SK-N-DZ (cell line): ENCODE results near the gene PRSS56.

Experiments used
- DNase-seq: peaks from one replicate; pipeline ENCODE4 v3.0.0-alpha.2; 2015; ENCODE audit warnings: low spot score

Gene PRSS56

DNA sequence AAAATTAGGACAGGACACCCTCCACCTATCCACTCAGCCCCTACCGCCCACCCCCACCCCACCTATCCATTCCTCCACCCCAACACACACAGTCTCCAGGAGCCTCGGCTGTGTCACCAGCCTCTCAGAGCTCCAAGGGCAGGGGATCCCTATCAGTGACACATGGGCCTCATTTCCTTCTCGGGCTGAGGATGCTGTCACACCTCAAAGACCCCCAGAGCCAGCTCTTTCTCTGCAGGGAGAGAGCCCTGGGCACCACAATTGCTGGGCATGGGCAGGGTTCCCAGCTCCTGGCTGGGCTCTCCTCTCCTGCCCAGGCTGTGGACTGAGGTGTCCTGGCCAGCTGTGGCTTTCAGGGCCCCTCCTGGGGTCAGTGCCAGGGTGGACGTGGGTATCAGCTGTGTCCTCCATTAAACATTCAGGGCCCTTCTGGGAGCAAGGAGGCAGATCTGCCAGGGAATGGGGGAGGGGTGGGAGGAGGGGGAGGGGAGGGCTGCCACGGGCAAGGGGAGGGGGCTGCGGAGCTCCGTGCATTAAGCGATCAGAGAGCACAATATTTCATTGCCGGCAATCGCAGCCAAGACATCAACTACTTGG lies 18.3 kb upstream of the PRSS56 start:
- no peak for DNase-seq

DNA sequence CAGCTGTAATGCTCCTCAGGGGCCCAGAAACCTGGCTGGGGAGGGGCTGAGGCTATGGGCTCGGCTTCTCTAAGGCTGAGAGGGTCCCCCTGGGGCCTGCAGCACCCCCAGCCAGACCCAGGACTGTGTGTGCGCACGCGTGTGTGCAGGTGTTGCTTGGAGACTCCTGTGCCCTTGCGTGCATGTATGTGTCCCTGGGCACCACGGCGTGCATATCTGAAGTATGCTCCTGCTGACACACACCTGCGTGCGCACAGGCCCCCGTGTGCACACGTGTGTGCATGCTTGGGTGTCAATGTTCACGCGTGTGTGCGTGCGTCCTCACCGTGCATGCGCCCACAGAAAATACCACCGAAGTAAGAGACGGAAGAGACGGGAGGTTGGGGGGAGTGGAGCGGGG lies 17.7 kb upstream of the PRSS56 start:
- DNase-seq: no peak

DNA sequence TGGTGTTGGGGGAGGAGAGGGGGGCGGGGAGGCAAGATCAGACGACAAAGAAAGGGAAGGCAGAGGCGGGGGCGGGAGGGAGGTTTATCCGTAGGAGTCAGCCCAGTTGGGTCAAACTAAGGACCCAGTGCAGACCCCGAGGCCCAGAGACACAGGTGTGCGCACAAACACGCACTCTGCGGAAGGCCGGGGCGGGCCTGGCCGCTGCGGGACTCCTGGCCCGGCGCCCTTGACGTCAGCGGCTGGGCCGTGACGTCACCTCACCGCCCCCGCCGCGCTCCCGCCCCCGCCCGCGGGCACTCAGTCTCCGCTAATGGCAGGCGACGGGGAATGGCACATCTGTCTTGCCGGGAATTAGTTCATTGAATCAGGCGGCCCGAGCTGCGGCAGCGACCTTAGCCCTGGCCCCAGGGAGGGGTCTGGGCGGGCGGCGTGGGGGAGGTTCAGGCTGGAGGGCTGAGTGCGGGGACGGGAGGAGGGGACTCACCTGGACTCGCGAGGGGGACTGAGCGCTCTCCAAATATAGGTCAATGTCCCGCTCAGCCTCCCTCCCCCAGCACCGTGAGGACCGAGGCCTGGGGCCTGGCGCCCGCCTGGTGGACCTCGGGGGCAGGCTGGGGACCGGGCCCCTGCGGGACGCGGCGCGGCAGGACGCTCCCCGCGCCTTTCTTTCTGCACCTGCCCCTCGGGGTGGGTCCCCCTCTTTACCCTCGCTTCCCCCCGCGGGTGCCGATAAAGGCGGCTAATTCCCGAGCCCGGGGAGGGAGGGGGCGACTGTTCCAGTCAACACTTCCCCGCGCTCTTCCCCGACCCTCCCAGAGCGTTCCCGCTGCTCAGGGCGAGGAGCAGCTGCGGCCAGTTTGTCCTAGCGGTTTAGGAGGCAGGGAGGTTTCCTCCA lies 17.0 kb upstream of the PRSS56 start:
- DNase-seq: peak; percentile 37

DNA sequence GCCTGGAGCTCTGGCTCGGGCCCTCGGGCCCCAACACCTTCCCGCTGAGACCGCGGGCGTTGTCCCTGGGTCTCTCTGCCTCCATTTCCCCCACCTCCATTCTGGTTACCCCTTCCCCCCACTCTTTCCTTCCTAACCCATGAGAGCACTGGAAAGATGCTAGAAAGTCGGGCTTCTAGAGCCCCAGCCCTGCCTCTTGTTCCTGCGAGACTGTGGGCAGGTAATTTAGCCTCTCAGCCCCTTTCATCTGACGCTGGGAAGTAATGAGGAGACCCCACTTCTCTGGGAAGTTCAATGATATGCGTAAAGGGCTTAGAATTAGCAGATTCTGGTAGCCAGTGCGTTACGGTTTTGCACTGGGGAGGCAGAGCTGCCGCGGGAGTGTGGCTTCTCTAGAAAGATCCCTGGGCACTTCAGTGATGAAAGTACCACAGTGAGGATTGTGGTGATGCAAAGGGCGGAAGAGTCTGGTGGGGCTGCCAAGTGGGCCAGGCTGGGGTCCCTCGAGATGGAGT lies 16.3 kb upstream of the PRSS56 start:
- no peak for DNase-seq

DNA sequence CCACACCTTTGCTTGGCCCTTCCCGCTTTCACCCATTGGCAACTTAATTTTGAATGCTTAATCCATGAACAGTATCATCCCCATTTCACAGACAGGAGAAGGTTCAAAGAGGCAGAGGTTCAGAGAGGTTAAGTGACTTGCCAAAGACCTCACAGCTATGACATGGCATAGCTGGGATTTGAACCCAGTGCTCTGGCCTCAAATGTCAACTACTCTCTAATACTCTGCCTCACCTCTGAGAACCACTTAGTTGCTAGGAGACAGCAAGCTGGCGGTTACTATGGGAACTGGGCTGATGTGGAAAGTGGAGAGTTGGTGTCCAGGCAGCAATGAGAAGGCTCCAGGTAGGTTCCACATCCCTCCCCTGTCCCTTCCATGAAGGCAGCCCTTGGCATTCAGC lies 15.8 kb upstream of the PRSS56 start:
- peak; percentile 36 for DNase-seq

DNA sequence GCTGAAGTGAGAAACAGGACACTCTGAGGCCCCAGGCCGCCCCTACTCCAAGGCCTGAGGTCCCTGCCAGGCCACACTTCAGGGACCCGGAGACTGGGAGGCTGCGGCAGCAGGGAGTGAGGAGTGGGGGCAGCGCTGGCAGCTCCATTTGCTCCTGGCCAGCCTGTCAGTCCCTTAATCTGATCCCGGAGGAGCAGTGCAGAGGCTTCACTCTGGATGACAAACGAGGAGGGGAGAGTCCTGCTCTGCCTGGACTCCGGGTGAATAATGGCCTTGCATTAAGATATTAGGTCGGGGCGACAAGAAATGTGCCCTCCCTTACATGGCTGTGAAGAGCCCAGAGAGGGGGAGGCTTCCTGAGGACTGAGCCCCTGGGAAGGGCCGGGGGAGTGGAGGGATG lies 14.3 kb upstream of the PRSS56 start:
- DNase-seq: peak; percentile 49

DNA sequence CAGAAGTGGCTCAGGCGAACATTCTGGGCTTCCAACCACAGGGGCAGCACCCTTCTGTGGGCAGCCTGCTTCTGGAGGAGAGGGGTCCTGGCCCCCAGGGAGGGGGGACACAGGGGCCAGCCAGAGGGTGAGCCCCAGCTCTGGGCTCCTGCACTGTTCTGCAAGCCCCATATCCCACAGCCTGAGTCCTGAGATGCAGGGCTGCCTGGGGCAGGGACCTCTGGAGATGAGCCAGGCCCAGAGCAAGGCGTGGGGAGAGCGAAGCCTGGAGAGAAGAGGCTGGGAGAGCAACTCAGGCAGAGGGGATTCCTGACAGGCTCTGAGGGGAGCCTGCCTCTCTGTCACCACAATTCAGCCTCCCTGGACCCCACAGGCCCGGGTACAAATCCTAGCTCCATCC lies 13.5 kb upstream of the PRSS56 start:
- DNase-seq: no peak

DNA sequence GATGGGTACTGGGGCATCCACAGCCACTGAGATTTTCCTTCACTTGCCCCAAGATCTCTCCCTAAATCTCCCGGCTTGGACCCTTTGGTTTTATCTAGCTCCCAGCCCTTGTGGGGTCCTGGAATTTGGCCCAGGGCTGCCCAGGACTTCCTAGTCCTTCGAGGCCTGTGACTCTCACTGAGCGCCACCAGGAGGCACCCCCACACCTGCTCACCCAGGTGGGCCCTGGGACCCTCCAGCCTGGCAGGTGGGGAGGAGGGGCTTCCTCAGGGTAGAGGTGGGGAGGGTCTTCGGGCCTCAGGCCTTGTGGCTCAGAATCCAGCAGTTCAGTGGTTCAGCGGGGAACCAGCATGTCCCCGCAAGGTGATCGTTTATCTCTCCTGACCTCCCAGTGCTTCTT lies 11.9 kb upstream of the PRSS56 start:
- no peak for DNase-seq

DNA sequence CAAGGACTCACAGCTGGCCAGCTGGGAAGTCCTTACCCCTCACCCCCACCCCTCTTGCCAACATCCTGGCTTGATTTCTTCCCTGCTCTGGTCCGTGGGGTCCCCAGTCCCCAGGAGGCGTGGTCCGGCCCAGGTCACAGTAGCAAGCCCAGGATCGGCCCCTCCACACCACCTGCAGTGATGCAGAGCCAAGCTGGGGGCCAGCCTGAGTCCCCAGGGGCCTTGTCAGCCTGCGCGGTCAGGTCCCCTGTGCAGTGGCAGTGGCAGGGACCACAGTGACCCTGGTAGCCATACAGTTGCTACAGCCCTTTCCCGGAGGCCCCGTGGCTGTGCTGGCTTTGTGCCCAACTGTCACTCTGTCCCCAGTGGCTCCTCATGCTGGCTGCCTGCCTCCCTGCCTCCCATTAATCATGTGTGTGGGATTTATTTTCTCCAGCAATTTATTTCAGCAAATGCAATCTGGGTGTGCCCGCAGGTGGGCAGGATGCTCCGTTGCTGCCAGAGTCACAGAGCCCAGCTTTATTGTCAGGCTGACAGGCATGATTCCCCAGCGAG lies 8.8 kb upstream of the PRSS56 start:
- no peak for DNase-seq

DNA sequence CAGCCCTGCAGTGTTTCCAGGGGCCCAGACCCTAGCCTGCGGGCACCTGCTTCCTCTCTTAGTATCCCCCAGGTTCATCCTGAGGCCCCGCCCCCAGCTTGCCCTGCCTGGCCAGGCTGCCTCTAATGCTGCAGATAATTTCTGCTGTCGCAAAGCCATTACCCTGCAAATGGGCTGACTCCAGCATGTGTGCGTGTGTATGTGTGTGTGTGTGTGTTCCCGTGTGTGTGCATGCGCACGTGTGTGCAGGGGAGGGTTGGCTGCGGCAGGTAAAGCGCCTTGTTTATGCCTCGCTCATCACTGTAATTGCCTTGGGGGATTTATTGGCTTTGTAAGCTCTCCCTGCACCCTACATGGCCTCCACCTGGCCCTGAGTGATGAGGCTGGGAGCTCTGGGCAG lies 7.6 kb upstream of the PRSS56 start:
- DNase-seq: no peak

DNA sequence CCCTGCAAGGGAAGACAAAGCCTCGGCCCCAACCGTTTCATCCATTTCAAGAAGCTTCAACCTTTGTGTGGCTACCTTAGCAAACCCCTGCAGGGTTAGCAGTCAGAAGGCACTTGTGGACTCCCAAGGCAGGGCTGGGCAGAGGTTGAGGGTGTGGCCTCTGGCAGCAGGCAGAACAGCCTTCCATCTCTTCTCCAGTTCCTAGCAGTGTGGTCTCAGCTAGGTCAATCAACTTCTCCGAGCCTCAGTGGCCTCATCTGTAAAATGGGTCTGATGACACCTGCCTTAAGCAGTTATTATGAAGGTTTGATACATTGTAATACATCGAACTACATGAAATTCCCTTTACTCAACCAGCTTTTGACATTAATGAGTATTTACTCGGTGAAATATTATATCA lies 6.8 kb upstream of the PRSS56 start:
- no peak for DNase-seq

DNA sequence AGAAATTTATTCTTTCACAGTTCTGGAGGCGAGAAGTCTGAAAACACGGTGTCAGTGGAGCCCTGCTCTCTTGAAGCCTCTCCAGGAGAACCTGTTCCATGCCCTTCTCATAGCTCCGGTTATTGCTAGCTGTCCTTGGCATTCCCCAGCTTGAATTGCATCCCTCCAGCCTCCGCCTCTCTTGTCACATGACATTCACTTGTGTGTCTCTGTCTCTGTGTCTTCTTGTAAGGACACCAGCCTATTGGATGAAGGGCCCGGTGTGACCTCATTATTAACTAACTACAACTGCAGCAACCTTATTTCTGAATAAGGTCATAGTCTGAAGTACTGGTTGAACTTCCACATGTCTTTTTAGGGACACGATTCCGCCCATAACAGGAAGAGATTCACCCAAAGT lies 4.5 kb upstream of the PRSS56 start:
- DNase-seq: no peak

DNA sequence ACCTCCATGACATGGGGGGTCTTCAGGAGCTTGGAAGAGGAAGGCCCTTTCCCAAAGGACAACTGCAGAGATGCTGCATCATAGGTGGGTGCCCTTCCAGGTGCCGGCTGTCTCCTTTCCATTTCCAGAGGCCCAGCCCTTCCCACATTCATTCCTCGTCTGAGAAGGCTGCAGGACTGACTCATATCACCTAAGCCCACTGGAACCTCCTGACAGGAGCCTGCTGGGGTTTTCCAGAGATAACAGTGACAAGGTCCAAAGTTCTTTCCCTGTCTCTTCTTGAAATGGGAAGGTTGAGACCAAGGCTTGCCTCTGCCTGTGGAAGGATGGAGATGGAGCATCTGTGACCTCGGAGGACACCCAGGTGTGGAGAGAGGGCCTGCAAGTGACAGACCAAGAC lies 3.6 kb upstream of the PRSS56 start:
- no peak for DNase-seq

DNA sequence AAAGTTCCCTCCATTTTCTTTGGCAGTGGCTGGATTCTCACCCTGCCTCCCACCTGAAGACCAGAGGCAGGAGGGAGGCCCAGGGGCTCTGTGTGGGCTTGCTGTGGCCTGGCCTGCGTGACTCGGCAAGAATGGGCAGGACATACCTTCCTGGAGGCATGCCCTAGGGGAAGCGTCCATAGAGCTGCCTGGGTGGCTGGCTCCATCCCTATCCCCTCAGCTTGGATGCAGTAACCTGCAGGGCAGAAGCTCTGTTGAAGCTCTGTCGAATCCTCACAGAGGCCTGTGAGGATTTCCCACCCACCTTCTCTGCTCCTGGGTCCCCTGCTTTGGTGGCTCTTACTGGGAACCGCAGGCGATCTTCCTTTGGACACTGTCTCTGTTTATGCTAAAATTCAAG lies 1.3 kb upstream of the PRSS56 start:
- no peak for DNase-seq

DNA sequence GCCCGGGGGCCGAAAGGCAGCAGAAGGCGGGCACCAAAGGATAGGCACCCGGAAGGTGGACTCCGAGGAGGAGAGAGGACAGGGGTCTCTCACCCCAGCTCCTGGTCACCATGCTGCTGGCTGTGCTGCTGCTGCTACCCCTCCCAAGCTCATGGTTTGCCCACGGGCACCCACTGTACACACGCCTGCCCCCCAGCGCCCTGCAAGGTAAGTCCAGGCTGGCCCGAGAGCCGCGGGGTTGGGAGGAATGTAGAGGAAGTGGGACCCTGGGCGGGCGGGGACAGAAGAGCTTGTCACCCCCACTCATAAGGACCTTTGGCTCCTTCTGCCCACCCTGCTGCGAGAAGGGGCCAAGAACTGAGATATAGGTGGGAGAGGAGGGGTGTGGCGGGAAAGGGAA lies 301 bp downstream of the PRSS56 start:
- DNase-seq: no peak

DNA sequence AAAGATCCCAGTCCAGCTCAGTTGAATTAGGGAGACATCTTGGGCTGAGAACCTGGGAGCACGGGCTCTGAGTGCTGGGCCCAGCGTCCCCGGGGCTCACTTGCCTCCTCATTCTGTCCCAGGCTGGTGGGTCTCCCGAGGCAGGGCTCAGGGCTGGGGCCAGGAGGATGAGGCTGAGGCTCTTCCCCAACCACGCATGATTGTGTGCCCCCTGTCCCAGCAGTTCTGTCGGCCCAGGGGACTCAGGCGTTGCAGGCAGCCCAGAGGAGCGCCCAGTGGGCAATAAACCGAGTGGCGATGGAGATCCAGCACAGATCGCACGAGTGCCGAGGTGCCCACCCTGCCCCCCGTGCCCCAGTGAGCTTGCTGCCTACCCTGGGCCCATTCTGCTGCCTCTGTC lies 910 bp downstream of the PRSS56 start:
- DNase-seq: no peak

DNA sequence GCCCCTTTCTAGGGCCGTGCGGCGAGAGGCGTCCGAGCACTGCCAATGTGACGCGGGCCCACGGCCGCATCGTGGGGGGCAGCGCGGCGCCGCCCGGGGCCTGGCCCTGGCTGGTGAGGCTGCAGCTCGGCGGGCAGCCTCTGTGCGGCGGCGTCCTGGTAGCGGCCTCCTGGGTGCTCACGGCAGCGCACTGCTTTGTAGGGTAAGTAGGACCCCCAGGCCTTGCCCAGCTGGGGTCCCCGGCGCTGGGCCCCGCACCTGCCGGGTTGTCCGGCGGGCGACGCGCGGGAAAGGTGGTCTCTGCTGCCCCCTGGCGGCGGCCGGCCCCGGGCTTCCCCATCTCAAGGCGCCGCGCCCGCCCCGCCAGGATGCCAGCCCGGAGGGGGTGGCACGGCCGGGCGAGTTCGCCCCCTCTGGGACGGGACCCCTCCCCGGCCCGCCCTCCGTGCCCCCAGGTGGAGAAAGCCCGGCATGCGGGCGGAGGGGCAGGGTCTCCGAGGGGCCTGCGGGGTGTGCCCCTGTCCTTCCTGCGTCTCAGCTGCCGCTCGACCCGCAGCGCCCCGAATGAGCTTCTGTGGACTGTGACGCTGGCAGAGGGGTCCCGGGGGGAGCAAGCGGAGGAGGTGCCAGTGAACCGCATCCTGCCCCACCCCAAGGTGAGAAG lies 1.9 kb downstream of the PRSS56 start:
- no peak for DNase-seq

DNA sequence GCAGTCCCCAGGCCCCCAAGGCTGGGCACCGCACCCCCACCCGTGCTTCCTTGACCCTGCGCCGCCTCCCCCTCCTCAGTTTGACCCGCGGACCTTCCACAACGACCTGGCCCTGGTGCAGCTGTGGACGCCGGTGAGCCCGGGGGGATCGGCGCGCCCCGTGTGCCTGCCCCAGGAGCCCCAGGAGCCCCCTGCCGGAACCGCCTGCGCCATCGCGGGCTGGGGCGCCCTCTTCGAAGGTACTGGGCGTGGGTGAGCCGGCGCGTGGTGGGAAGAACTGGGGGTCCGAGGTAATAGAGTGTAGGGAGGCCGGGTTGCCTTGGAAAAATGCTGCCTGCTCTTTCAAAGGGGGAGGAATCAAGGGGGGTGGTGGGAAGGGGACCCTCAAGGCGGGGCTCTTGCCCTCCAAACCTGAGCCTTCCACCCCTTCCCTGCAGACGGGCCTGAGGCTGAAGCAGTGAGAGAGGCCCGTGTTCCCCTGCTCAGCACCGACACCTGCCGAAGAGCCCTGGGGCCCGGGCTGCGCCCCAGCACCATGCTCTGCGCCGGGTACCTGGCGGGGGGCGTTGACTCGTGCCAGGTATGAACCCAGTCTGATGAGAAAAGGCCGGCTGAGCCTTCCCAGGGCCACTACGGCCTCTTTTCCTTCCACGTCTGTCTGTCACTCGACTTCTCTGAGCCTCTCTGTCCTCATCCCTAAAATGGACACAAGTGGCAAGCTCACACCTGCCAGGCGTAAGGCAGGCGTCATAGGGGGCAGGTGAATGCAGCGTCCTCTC lies 2.6 kb downstream of the PRSS56 start:
- no peak for DNase-seq

DNA sequence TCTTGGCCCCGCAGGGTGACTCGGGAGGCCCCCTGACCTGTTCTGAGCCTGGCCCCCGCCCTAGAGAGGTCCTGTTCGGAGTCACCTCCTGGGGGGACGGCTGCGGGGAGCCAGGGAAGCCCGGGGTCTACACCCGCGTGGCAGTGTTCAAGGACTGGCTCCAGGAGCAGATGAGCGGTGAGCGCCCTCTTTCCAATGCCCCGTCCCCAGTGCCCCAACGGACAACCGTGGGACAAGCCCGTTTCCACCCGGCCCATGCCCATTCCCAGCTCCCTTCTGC lies 3.2 kb downstream of the PRSS56 start:
- DNase-seq: no peak

DNA sequence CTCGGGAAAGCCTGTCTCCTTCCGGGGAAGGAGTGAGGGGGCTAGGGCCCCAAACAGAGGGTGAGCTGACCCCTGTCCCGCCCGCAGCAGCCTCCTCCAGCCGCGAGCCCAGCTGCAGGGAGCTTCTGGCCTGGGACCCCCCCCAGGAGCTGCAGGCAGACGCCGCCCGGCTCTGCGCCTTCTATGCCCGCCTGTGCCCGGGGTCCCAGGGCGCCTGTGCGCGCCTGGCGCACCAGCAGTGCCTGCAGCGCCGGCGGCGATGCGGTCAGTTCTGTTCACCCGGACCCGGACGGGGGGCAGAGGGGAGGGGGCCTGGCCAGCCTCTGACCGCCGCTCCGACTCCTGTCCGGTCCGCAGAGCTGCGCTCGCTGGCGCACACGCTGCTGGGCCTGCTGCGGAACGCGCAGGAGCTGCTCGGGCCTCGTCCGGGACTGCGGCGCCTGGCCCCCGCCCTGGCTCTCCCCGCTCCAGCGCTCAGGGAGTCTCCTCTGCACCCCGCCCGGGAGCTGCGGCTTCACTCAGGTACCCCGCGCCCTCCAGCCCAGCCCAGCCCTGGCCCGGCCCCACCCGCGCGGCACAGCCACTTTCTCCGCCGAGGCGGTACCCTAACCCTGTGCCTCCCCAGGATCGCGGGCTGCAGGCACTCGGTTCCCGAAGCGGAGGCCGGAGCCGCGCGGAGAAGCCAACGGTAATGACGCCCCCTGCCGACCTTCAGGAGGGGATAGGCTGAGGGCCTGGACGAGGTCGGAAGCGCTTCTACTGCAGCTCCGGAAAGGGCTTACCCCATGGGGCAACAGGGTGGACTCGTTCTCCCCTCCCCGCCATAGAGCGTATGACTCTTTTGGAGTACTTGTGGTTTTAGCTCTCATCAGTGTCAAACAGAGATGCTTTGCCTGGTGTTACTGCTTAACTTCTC lies 3.8 kb downstream of the PRSS56 start:
- DNase-seq: peak; percentile 62

DNA sequence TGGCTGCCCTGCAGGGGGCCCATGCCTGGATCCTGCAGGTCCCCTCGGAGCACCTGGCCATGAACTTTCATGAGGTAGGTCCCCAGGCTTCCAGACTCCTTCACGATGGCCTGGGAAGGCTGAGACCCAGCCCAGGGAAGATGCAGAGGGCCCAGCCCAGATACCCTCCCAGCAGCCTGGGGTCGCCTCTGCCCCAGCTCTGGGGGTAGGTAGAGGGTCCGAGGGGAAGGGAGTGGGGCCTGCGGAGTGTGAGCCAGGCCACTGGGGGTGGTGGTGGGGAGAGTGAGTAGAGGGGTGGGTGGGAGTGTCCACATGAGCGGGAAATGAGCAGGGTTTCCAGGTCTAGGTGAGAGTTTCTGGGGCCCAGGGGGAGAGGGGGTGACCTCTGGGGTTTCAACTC lies 4.6 kb downstream of the PRSS56 start:
- no peak for DNase-seq
